ENCODE measurements around the gene KDM2A.

DNA sequence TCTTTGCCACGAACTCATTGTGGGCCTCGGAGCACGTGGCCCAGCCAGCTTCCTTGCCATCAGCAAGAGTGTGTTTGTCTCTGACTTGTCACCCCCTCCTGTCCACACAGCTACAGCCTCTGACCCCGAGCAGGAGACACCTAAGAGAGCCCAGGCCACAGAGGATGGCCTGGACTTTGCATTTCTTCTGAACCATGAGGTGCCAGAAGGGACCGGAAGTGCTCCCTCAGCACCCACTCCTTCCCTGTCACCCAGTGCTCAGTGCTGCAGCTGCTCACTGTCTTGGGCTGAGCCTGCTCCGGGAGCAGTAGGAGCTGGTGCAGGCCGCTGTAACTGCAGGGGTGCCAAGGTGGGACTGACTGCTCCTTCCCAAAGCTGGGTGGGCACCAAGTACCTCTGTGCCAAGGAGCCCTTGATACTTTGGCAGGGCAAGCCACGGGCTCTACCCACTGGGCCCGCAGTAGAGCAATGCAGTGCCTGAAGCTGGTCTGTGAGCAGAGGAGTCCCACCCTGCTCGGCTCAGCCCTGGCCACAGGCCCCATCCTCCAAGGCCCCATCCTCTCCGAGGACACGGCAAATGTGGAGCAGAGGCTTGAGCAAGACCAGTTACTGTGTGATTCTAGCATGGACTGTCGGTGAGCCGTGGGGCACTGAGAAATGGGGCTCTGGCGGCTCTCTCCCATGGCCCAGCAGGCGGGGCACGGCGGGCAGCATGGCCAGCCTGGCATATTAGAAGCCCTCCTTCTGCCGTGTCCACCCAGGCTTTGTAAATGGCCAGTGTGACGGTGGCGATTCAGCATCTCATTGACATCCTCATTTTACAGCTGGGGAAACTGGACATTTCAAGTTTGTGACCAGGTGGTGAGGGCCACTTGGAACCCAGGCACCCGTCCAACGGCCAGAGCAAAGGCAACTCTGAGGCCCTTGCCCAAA, 153.5 kb downstream of the KDM2A start:
- TF ChIP-seq U2AF2 (IDR thresholded peaks at IDR 0.05; ENCODE audit: low read depth, low read length) (no peak), YEATS2 (CRISPR knock-in tag; IDR thresholded peaks at IDR 0.05; ENCODE audit: borderline replicate concordance) (no peak), RXRA (CRISPR knock-in tag; IDR thresholded peaks at IDR 0.05) (no peak), HDAC1 (CRISPR knock-in tag; IDR thresholded peaks at IDR 0.05) (no peak), EZH2 (conservative IDR thresholded peaks at IDR 0.05; ENCODE audit: low read depth, low read length) (no peak)
